ENCODE data around the gene RBMS1.

RBMS1 gene

GRCh38 chr2:160308476-160308875 lies 185.1 kb downstream of the RBMS1 start:
- Histone ChIP-seq H3K27ac (ENCODE audit: low read length) (no peak overlapping the region), H3K27me3 (ENCODE audit: control insufficient read depth, insufficient read depth, low read length) (no peaks in the 10 kb centered on the region), H3K36me3 (ENCODE audit: control insufficient read depth, insufficient read depth, low read length) (no peaks in the 10 kb centered on the region), H3K4me1 (ENCODE audit: control insufficient read depth, insufficient read depth, low read length) (no peaks in the 10 kb centered on the region; the same call in 1 of the 2 replicates), H3K9me3 (ENCODE audit: control insufficient read depth, insufficient read depth, low read length) (no peaks in the 10 kb centered on the region), H3K4me3 (ENCODE audit: low read length) (no peak overlapping the region)
- no peak for DNase-seq (ENCODE audit: low read depth, low spot score)
- no CpG with 5 or more reads among the region's 3 CpGs for WGBS (ENCODE audit: insufficient coverage, insufficient read length)

GRCh38 chr2:160306985-160307384 lies 186.6 kb downstream of the RBMS1 start:
- Histone ChIP-seq H3K9me3 (ENCODE audit: control insufficient read depth, insufficient read depth, low read length) (no peaks in the 10 kb centered on the region), H3K27ac (ENCODE audit: low read length) (no peak overlapping the region), H3K4me3 (ENCODE audit: low read length) (no peak overlapping the region), H3K36me3 (ENCODE audit: control insufficient read depth, insufficient read depth, low read length) (no peaks in the 10 kb centered on the region), H3K4me1 (ENCODE audit: control insufficient read depth, insufficient read depth, low read length) (no peaks in the 10 kb centered on the region; the same call in 1 of the 2 replicates), H3K27me3 (ENCODE audit: control insufficient read depth, insufficient read depth, low read length) (no peaks in the 10 kb centered on the region)
- no CpG with 5 or more reads among the region's 10 CpGs for WGBS (ENCODE audit: insufficient coverage, insufficient read length)
- no peak for DNase-seq (ENCODE audit: low read depth, low spot score)

- H3K9me3 ChIP-seq (ENCODE audit: control insufficient read depth, insufficient read depth, low read length), result no peaks in the 10 kb centered on the region
- H3K4me3 ChIP-seq (ENCODE audit: low read length), result no peak overlapping the region
- H3K27me3 ChIP-seq (ENCODE audit: control insufficient read depth, insufficient read depth, low read length), result no peaks in the 10 kb centered on the region
- no peaks in the 10 kb centered on the region for H3K36me3 ChIP-seq (ENCODE audit: control insufficient read depth, insufficient read depth, low read length)
- H3K4me1 ChIP-seq (ENCODE audit: control insufficient read depth, insufficient read depth, low read length), result no peaks in the 10 kb centered on the region; the same call in 1 of the 2 replicates
- H3K27ac ChIP-seq (ENCODE audit: low read length), result no peak overlapping the region
- no CpG with 5 or more reads among the region's 4 CpGs for WGBS (ENCODE audit: insufficient coverage, insufficient read length)
- no peak for DNase-seq (ENCODE audit: low read depth, low spot score)
Measured at GRCh38 chr2:160305081-160305750, 188.4 kb downstream of the RBMS1 start.

DNA sequence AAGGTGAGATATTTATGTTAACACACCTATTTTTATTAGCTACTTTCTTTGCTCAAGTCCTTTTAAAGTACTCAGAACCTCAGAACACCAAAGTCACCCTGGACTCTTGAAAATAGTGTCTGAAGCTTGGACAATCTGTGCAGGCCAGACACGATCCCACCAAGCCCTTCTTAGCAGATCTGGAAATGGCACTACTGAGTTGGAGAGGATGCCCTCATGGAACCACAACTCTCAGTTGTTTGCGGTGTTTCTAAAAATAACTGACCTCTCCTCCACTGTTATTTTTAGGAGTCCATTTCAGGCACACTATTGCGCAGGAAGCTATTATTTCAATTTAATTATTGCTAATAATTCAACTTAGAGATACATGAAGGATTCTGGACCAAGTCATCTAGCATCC lies 190.1 kb downstream of the RBMS1 start:
- Histone ChIP-seq H3K4me1 (ENCODE audit: control insufficient read depth, insufficient read depth, low read length) (no peaks in the 10 kb centered on the region; the same call in 1 of the 2 replicates), H3K9me3 (ENCODE audit: control insufficient read depth, insufficient read depth, low read length) (no peaks in the 10 kb centered on the region)

GRCh38 chr2:160303076-160303475 lies 190.5 kb downstream of the RBMS1 start:
- no peak overlapping the region for H3K27ac ChIP-seq (ENCODE audit: low read length)
- H3K4me3 ChIP-seq (ENCODE audit: low read length), result no peak overlapping the region
- H3K9me3 ChIP-seq (ENCODE audit: control insufficient read depth, insufficient read depth, low read length), result no peaks in the 10 kb centered on the region
- H3K36me3 ChIP-seq (ENCODE audit: control insufficient read depth, insufficient read depth, low read length), result no peaks in the 10 kb centered on the region
- DNase-seq (ENCODE audit: low read depth, low spot score), result no peak
- no peaks in the 10 kb centered on the region for H3K27me3 ChIP-seq (ENCODE audit: control insufficient read depth, insufficient read depth, low read length)
- no CpG with 5 or more reads among the region's 2 CpGs for WGBS (ENCODE audit: insufficient coverage, insufficient read length)
- no peaks in the 10 kb centered on the region; the same call in 1 of the 2 replicates for H3K4me1 ChIP-seq (ENCODE audit: control insufficient read depth, insufficient read depth, low read length)

More for the DNA sequence above, 190.1 kb downstream of the RBMS1 start:
- no peaks in the 10 kb centered on the region for H3K27me3 ChIP-seq (ENCODE audit: control insufficient read depth, insufficient read depth, low read length)
- H3K27ac ChIP-seq (ENCODE audit: low read length), result no peak overlapping the region
- H3K4me3 ChIP-seq (ENCODE audit: low read length), result no peak overlapping the region
- no CpG with 5 or more reads among the region's 3 CpGs for WGBS (ENCODE audit: insufficient coverage, insufficient read length)
- no peak for DNase-seq (ENCODE audit: low read depth, low spot score)
- H3K36me3 ChIP-seq (ENCODE audit: control insufficient read depth, insufficient read depth, low read length), result no peaks in the 10 kb centered on the region

DNA sequence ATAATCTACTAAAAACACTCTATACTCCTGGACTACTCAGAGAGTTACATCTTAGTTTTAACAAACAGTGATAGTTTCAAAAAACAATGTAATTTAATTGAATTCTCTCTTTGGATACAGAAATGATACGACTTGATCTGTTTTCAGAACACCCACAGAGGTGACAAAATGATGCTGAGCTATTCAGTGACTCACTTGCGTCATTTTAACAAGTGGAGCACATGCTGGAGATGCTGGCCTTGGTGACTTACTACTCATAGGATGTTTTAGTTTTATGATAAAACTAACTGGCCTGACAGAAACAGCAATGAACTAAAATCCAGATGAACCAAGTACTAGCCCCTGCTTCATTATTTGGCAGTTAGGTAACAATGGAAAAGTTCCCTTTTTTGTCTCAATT lies 192.2 kb downstream of the RBMS1 start:
- H3K27ac ChIP-seq (ENCODE audit: low read length), result no peak overlapping the region
- no CpG with 5 or more reads among the region's 2 CpGs for WGBS (ENCODE audit: insufficient coverage, insufficient read length)
- no peaks in the 10 kb centered on the region for H3K9me3 ChIP-seq (ENCODE audit: control insufficient read depth, insufficient read depth, low read length)
- no peak for DNase-seq (ENCODE audit: low read depth, low spot score)
- no peaks in the 10 kb centered on the region for H3K4me1 ChIP-seq (ENCODE audit: control insufficient read depth, insufficient read depth, low read length)
- no peak overlapping the region for H3K4me3 ChIP-seq (ENCODE audit: low read length)
- no peaks in the 10 kb centered on the region for H3K27me3 ChIP-seq (ENCODE audit: control insufficient read depth, insufficient read depth, low read length)
- H3K36me3 ChIP-seq (ENCODE audit: control insufficient read depth, insufficient read depth, low read length), result no peaks in the 10 kb centered on the region

- Histone ChIP-seq H3K4me3 (ENCODE audit: low read length) (no peak overlapping the region), H3K27me3 (ENCODE audit: control insufficient read depth, insufficient read depth, low read length) (no peaks in the 10 kb centered on the region), H3K4me1 (ENCODE audit: control insufficient read depth, insufficient read depth, low read length) (no peaks in the 10 kb centered on the region), H3K36me3 (ENCODE audit: control insufficient read depth, insufficient read depth, low read length) (no peaks in the 10 kb centered on the region), H3K27ac (ENCODE audit: low read length) (no peak overlapping the region), H3K9me3 (ENCODE audit: control insufficient read depth, insufficient read depth, low read length) (no peaks in the 10 kb centered on the region)
- no CpG with 5 or more reads among the region's 1 CpG for WGBS (ENCODE audit: insufficient coverage, insufficient read length)
- no peak for DNase-seq (ENCODE audit: low read depth, low spot score)
Measured at GRCh38 chr2:160300203-160300602, 193.4 kb downstream of the RBMS1 start.

DNA sequence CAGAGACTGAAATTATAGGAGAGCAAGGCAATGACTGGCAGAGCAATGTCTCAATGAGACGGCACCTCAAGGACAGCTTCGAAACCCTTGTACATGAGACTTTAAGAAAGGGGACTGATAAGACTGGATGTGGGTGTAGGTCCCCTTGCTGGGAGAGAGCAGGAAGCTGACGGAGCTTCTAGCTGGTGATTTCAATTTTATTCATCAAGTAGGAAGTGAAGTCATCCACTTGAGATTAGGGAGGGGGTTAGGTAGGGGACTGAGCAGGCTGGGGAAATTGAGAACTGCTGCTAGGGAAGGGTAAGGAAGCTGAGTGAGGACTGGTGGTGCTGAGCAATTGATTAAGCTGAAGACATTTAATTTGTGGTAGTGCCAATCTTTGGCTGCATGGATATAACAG lies 194.1 kb downstream of the RBMS1 start:
- Histone ChIP-seq H3K27me3 (ENCODE audit: control insufficient read depth, insufficient read depth, low read length) (no peaks in the 10 kb centered on the region), H3K27ac (ENCODE audit: low read length) (no peak overlapping the region), H3K36me3 (ENCODE audit: control insufficient read depth, insufficient read depth, low read length) (no peaks in the 10 kb centered on the region), H3K9me3 (ENCODE audit: control insufficient read depth, insufficient read depth, low read length) (no peaks in the 10 kb centered on the region), H3K4me1 (ENCODE audit: control insufficient read depth, insufficient read depth, low read length) (no peaks in the 10 kb centered on the region), H3K4me3 (ENCODE audit: low read length) (no peak overlapping the region)
- WGBS (ENCODE audit: insufficient coverage, insufficient read length), result no CpG with 5 or more reads among the region's 3 CpGs
- DNase-seq (ENCODE audit: low read depth, low spot score), result no peak

DNA sequence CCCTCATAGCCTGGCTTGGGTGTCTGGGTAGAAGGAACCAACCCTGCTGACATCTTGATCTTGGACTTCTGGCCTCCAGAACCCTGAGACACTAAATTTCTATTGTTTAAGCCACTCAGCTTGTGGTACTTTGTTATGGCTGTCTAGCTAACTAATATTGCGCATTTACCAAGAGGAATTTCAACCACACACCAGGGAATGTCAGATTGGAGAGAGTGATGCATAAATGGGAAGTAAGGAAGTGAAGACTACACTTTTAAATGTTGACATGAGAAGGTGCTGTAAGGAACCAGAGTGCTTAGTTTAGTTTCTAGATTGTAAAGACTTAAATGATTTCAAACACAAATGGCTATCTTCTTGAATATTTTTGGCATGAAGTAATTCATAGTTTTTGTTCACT lies 194.6 kb downstream of the RBMS1 start:
- DNase-seq (ENCODE audit: low read depth, low spot score), result no peak
- no peaks in the 10 kb centered on the region for H3K27me3 ChIP-seq (ENCODE audit: control insufficient read depth, insufficient read depth, low read length)
- no peak overlapping the region for H3K27ac ChIP-seq (ENCODE audit: low read length)
- H3K9me3 ChIP-seq (ENCODE audit: control insufficient read depth, insufficient read depth, low read length), result no peaks in the 10 kb centered on the region
- no peak overlapping the region for H3K4me3 ChIP-seq (ENCODE audit: low read length)
- no peaks in the 10 kb centered on the region for H3K4me1 ChIP-seq (ENCODE audit: control insufficient read depth, insufficient read depth, low read length)
- H3K36me3 ChIP-seq (ENCODE audit: control insufficient read depth, insufficient read depth, low read length), result no peaks in the 10 kb centered on the region
- WGBS (ENCODE audit: insufficient coverage, insufficient read length), result no CpG with 5 or more reads among the region's 1 CpG

DNA sequence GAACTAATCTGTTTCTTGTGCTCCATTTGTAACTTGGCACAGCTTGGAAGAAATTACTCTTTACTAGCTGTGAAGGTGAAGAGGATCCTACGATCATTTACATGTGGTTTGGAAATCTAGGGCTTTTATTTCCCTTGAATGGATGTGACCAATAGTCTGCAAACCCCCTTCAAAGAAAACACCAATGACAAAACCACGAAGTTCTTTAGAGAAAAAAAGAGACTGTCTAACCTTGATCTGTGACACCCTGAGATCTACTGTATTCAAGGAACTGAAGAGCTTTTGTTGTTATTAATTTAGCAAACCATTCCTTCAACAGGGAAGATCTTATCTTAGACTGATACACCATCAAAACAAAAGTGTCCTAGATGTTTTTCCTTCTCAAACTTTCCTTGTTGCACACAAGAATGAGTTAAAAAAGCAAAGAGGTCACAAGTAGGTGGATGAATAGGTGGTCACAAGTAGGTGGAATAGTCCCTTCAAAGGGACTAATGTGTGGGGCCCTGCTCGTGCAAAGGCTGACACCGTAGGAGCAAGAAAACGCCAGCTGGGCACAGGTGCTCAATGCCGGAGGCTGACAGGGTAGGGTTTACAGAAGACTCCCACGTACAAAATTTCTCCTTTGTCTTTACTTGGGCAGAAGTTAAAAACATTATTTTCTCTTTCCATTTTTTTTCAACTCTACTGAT lies 197.9 kb downstream of the RBMS1 start:
- no peaks in the 10 kb centered on the region for H3K27me3 ChIP-seq (ENCODE audit: control insufficient read depth, insufficient read depth, low read length)
- no peaks in the 10 kb centered on the region for H3K4me1 ChIP-seq (ENCODE audit: control insufficient read depth, insufficient read depth, low read length)
- no peak for DNase-seq (ENCODE audit: low read depth, low spot score)
- no CpG with 5 or more reads among the region's 7 CpGs for WGBS (ENCODE audit: insufficient coverage, insufficient read length)
- H3K4me3 ChIP-seq (ENCODE audit: low read length), result no peak overlapping the region
- H3K36me3 ChIP-seq (ENCODE audit: control insufficient read depth, insufficient read depth, low read length), result no peaks in the 10 kb centered on the region
- H3K9me3 ChIP-seq (ENCODE audit: control insufficient read depth, insufficient read depth, low read length), result no peaks in the 10 kb centered on the region
- no peak overlapping the region for H3K27ac ChIP-seq (ENCODE audit: low read length)

GRCh38 chr2:160294889-160295288 lies 198.7 kb downstream of the RBMS1 start:
- DNase-seq (ENCODE audit: low read depth, low spot score), result no peak
- H3K9me3 ChIP-seq (ENCODE audit: control insufficient read depth, insufficient read depth, low read length), result no peaks in the 10 kb centered on the region
- H3K27ac ChIP-seq (ENCODE audit: low read length), result no peak overlapping the region
- no peak overlapping the region for H3K4me3 ChIP-seq (ENCODE audit: low read length)
- no peaks in the 10 kb centered on the region for H3K27me3 ChIP-seq (ENCODE audit: control insufficient read depth, insufficient read depth, low read length)
- H3K4me1 ChIP-seq (ENCODE audit: control insufficient read depth, insufficient read depth, low read length), result no peaks in the 10 kb centered on the region
- no peaks in the 10 kb centered on the region for H3K36me3 ChIP-seq (ENCODE audit: control insufficient read depth, insufficient read depth, low read length)
